Psoas muscle (tissue), 8 donors: Measurements from ENCODE around the gene MFNG. TPM values are rescaled to one million over a fixed set of nuclear protein-coding genes. Genes with fewer than 3 reads are reported as not detected.

ENCODE experiments used
- ATAC-seq, 4 donors: fragments of 200-7000 bp; cut with Tn5 transposase; one replicate each; pipeline ENCODE4 v1.9.1; 2020; ENCODE audit warnings: moderate library complexity in 3 of 4, mild to moderate bottlenecking in 2 of 4
- DNase-seq, 2 donors: peaks; one replicate each; pipeline ENCODE4 v3.0.0-alpha.2; 2020
- H3K27ac ChIP-seq: fragments of 200-600 bp; one replicate; pipeline ENCODE4 v1.8.0; 2022
- H3K27me3 ChIP-seq, 3 donors: fragments of 200-600 bp in 1 of 3; one replicate each; pipeline versions ENCODE4 v1.6.1 to v1.8.0; 2013 to 2022; ENCODE audit warnings: low read length in 2 of 3, mild to moderate bottlenecking in 2 of 3, moderate library complexity in 1 of 3; ENCODE audit not compliant: insufficient read depth in 3 of 3
- H3K36me3 ChIP-seq, 2 donors: fragments of 200-600 bp in 1 of 2; one replicate each; pipeline versions ENCODE4 v1.6.1 to v1.8.0; 2013 to 2022; ENCODE audit warnings: low read depth in 1 of 2, mild to moderate bottlenecking in 1 of 2, moderate library complexity in 1 of 2; ENCODE audit not compliant: insufficient read depth in 1 of 2
- H3K4me1 ChIP-seq: fragments of 200-600 bp; one replicate; pipeline ENCODE4 v1.8.0; 2022
- H3K4me3 ChIP-seq: fragments of 200-600 bp; one replicate; pipeline ENCODE4 v1.8.0; 2022; ENCODE audit warnings: mild to moderate bottlenecking
- H3K9me3 ChIP-seq: fragments of 200-600 bp; one replicate; pipeline ENCODE4 v1.8.0; 2022
- WGBS, 3 donors: extraction: QIAGEN DNeasy Blood & Tissue Kit; methylation state at CpG; one replicate each; pipeline versions ENCODE4 v1.1.6 to v1.1.7; 2013; 5-methylcytosine and 5-hydroxymethylcytosine counted together
- intact Hi-C, 2 donors: fragments of 100-400 bp; cut with DNase I; formaldehyde crosslinking; loops; one replicate each; pipeline versions ENCODE4 v1.11.0 to v1.14.2; 2022
- long read RNA-seq, 2 donors: library from polyadenylated mRNA; unstranded; transcript quantifications; one replicate each; pipeline ENCODE4 v2.0.0, GENCODE V29; 2021
- polyA plus RNA-seq, 3 donors: library from polyadenylated mRNA; stranded (reverse); fragments of 200-250 nt; gene quantifications; one replicate each; pipeline ENCODE4 v1.2.3, GENCODE V29; 2013
- total RNA-seq, 4 donors: library from RNA; stranded (reverse); fragmentation: NEBNext Ultra II Directional in 2 of 4; extraction: Animal tissue kit (Norgen Biotek cat#: 25700) in 2 of 4; gene quantifications; one replicate each; pipeline versions ENCODE4 v1.2.1 to v1.2.4, GENCODE V29; 2021 to 2023
- TF ChIP-seq, protein P1 (sequence below): fragments of 200-600 bp; IDR thresholded peaks from one replicate; pipeline ENCODE4 v1.8.0; 2022; ENCODE audit warnings: antibody characterized with exemption
- donor health status: healthy with polysubstance abuse.
- donor health status: DM: no; HTN: no; CAD: no; lungs with moderate emphysema.
- donor health status: Bipolar disorder and iron deficiency.
- donor health status: healthy.
- donor health status: DM: yes; HTN: yes; CAD: no.
- donor health status: DM: no; HTN: no; CAD: no.
- donor health status: DM: no; HTN: no; CAD: no.
- donor health status: DM: yes; HTN: yes; CAD: no.

The MFNG gene, protein sequence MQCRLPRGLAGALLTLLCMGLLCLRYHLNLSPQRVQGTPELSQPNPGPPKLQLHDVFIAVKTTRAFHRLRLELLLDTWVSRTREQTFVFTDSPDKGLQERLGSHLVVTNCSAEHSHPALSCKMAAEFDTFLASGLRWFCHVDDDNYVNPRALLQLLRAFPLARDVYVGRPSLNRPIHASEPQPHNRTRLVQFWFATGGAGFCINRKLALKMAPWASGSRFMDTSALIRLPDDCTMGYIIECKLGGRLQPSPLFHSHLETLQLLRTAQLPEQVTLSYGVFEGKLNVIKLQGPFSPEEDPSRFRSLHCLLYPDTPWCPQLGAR
- total RNA-seq (1 to 10 TPM; 4.5 to 8.0 (median 7.7) TPM), polyA plus RNA-seq (1 to 10 TPM; 4.3 to 9.6 (median 8.2) TPM)
- long read RNA-seq, donor 1, partial matches to known transcripts, result 1 of 3 reads
- long read RNA-seq, donor 1, other reads (novel, unspliced or antisense), result 0 of 3 reads
- long read RNA-seq, donor 2, transcript MFNG-201 (8 exons, 2,088 nt), result major isoform, 13 of 17 reads
- long read RNA-seq, donor 2, partial matches to known transcripts, result 0 of 17 reads
- long read RNA-seq, donor 2, other reads (novel, unspliced or antisense), result 4 of 17 reads

DNA sequence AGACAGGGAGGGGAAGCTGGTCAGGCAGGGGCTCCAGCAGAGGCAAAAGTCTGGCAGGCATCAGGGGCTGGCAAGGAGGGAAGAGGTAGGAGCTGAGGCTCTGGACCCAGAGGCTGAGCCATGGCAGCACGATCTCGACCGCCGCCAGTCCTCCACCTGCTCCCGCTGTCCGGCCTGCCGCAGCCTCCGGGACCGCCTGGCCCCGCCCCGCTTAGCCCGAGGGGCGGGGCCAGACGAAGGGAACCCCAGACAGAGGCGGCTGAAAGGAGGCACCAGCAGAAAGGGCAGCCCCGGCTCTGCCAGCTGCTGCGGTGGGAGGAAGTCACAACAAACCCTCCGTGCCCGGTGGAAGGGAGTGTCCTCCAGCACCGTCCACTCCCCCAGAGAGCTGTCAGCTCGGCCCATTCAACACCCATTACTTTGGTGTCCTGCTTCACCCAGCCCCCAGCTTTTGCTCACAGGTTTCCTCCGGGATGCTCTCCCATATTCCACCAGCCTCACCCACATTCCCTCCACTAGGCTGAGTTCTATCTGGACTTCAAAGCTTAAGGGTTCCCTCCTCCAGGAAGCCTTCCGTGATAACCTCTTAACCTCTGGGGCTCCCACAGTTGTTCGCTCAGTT, at the start of gene MFNG:
Gene MFNG, minus strand, starts transcription at position 161 of the 622 bp plus-strand sequence. CDS start 207 bp downstream, outside the sequence.
- peak within 1 kb of the TSS; percentile 52 for H3K4me3 ChIP-seq

DNA sequence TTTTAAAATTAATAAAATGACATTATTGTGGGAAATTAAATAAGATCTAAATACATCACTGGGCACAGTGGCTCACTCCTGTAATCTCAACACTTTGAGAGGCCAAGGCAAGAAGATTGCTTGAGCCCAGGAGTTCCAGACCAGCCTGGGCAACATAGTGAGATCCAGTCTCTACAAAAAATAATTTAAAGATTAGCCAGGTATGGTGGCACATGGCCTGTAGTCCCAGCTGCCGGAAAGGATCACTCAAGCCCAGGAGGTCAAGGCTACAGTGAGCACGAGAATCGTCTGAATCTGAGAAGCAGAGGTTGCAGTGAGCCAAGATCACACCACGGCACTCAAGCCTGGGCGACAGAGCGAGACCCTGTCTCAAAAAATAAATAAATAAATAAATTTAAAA, 49.0 kb upstream of the MFNG start:
- no peak for ATAC-seq
- WGBS, 3 donors, result 85 to 94% (median 87%) methylated on average over 6 of the region's 6 CpGs

More for the DNA sequence above, at the start of gene MFNG:
- WGBS, 3 donors, result 4 to 6% (median 5%) methylated on average over 22 to 24 of the region's 24 CpGs
- Histone ChIP-seq H3K36me3 (no peaks in the 10 kb centered on the region), H3K9me3 (no peaks in the 10 kb centered on the region), H3K27me3 (peaks cover 0 to 15% (median 8%) of the 10 kb centered on the region in 3 donors), H3K27ac (peak within 1 kb of the TSS; percentile 46), H3K4me1 (no peaks in the 10 kb centered on the region)
- intact Hi-C loops, result no loop called here
- DNase-seq, result peak; percentile 71 to 80
- ATAC-seq, result peak; percentile 66 to 78 (median 71)
- TF ChIP-seq, protein P1, sequence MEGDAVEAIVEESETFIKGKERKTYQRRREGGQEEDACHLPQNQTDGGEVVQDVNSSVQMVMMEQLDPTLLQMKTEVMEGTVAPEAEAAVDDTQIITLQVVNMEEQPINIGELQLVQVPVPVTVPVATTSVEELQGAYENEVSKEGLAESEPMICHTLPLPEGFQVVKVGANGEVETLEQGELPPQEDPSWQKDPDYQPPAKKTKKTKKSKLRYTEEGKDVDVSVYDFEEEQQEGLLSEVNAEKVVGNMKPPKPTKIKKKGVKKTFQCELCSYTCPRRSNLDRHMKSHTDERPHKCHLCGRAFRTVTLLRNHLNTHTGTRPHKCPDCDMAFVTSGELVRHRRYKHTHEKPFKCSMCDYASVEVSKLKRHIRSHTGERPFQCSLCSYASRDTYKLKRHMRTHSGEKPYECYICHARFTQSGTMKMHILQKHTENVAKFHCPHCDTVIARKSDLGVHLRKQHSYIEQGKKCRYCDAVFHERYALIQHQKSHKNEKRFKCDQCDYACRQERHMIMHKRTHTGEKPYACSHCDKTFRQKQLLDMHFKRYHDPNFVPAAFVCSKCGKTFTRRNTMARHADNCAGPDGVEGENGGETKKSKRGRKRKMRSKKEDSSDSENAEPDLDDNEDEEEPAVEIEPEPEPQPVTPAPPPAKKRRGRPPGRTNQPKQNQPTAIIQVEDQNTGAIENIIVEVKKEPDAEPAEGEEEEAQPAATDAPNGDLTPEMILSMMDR, result no peak

DNA sequence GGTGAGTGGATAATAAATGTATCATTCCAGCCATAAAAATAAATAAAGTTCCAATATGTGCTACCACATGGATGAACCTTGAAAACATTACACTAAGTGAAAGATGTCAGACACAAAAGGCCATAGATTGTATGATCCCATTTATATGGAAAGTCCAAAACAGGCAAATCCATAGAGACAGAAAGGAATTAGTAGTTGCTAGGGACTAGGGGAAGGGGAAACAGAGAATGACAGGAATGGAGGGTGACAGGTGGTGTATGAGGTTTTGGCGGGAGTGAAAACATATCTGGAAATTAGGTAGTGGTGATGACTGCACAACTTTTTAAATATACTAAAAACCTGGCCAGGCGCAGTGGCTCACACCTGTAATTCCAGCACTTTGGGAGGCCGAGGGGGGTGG, 48.3 kb upstream of the MFNG start:
- Histone ChIP-seq H3K4me1 (no peaks in the 10 kb centered on the region), H3K36me3 (no peaks in the 10 kb centered on the region), H3K9me3 (no peaks in the 10 kb centered on the region), H3K27ac (no peak overlapping the region), H3K4me3 (no peak overlapping the region), H3K27me3 (no peaks in the 10 kb centered on the region)
- WGBS, 3 donors, result 71 to 75% (median 72%) methylated on average over 3 of the region's 3 CpGs
- intact Hi-C loops, result no loop called here
- DNase-seq (no peak), ATAC-seq (no peak)
- TF ChIP-seq, protein P1, result no peak

More for the DNA sequence above, 49.0 kb upstream of the MFNG start:
- TF ChIP-seq, protein P1, result no peak
- Histone ChIP-seq H3K27ac (no peak overlapping the region), H3K36me3 (no peaks in the 10 kb centered on the region), H3K27me3 (no peaks in the 10 kb centered on the region), H3K4me1 (no peaks in the 10 kb centered on the region), H3K9me3 (no peaks in the 10 kb centered on the region), H3K4me3 (no peak overlapping the region)
- intact Hi-C loops, result loop anchor here in 1 of 2 donors (5.0 kb wide), 2 partner anchors 37 to 57 kb away; no protein-coding TSS in a partner anchor
- no peak for DNase-seq

DNA sequence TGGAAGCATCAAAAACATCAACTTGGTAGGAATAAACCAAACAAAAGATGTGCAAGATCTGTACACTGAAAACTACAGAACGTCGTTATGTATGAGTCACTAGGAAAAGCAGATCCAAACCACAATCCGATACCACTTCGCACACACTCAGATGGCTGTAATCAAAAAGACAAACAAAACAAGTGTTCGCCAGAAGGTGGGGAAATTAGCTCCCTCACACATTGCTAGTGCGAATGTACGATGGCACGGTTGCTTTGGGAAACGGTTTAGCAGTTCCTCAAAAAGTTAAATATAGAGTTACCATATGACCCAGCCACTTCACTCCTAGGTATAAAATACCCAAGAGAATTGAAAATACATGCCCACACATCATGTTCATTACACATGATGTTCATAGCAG, 47.8 kb upstream of the MFNG start:
- H3K36me3 ChIP-seq, result no peaks in the 10 kb centered on the region
- ATAC-seq (no peak), DNase-seq (no peak)
- no peaks in the 10 kb centered on the region for H3K27me3 ChIP-seq
- WGBS, 3 donors, result 36 to 59% (median 42%) methylated on average over 9 of the region's 9 CpGs
- TF ChIP-seq, protein P1, result no peak
- intact Hi-C loops, result no loop called here
- H3K4me1 ChIP-seq, result no peaks in the 10 kb centered on the region
- no peak overlapping the region for H3K4me3 ChIP-seq
- no peak overlapping the region for H3K27ac ChIP-seq
- H3K9me3 ChIP-seq, result no peaks in the 10 kb centered on the region
